Inferior parietal cortex (tissue), 1 donor: Measurements from ENCODE around the gene ACOT4.
"Not testable (repeated sequence)": the region's sequence is repeated elsewhere in the genome, so short reads cannot be mapped to it uniquely, and the experiment has no call there.

Source experiments
- DNase-seq: peaks from one replicate; pipeline ENCODE4 v3.0.0-alpha.2; 2016; ENCODE audit errors: extremely low spot score

The ACOT4 gene

GRCh38 chr14:73591690-73592449 is at the start of gene ACOT4:
TSS of gene ACOT4 (plus strand) at chr14:73591873. CDS start at chr14:73591960, 87 bp downstream.
- DNase-seq: no peak

GRCh38 chr14:73542961-73543360 is 48.7 kb upstream of the ACOT4 start:
- not testable (repeated sequence) for DNase-seq

- not testable (repeated sequence) for DNase-seq
Observed at GRCh38 chr14:73545353-73545752, 46.3 kb upstream of the ACOT4 start.

GRCh38 chr14:73549097-73549496 is 42.6 kb upstream of the ACOT4 start:
- DNase-seq: not testable (repeated sequence)

GRCh38 chr14:73549889-73550524 is 41.7 kb upstream of the ACOT4 start:
- DNase-seq: not testable (repeated sequence)

- DNase-seq: no peak
Observed at GRCh38 chr14:73553845-73554244, 37.8 kb upstream of the ACOT4 start.

GRCh38 chr14:73557201-73557600 is 34.5 kb upstream of the ACOT4 start:
- not testable (repeated sequence) for DNase-seq

- DNase-seq: not testable (repeated sequence)
Observed at GRCh38 chr14:73558238-73558637, 33.4 kb upstream of the ACOT4 start.

- not testable (repeated sequence) for DNase-seq
Observed at GRCh38 chr14:73562256-73562655, 29.4 kb upstream of the ACOT4 start.

- DNase-seq: not testable (repeated sequence)
Observed at GRCh38 chr14:73562696-73563095, 29.0 kb upstream of the ACOT4 start.

GRCh38 chr14:73566431-73566830 is 25.2 kb upstream of the ACOT4 start:
- not testable (repeated sequence) for DNase-seq

GRCh38 chr14:73566935-73567334 is 24.7 kb upstream of the ACOT4 start:
- not testable (repeated sequence) for DNase-seq

GRCh38 chr14:73567358-73567757 is 24.3 kb upstream of the ACOT4 start:
- no peak for DNase-seq

GRCh38 chr14:73567951-73568885 is 23.5 kb upstream of the ACOT4 start:
- no peak for DNase-seq

GRCh38 chr14:73568886-73569184 is 22.8 kb upstream of the ACOT4 start:
- not testable (repeated sequence) for DNase-seq

- peak; percentile 64 for DNase-seq
Observed at GRCh38 chr14:73569185-73569958, 22.3 kb upstream of the ACOT4 start, which contains the start of gene ACOT2. TSS of gene ACOT2 (plus strand) at chr14:73569213. CDS start at chr14:73569241, 28 bp downstream.

- not testable (repeated sequence) for DNase-seq
Observed at GRCh38 chr14:73570913-73571312, 20.8 kb upstream of the ACOT4 start.

GRCh38 chr14:73573034-73573433 is 18.6 kb upstream of the ACOT4 start:
- DNase-seq: not testable (repeated sequence)

- not testable (repeated sequence) for DNase-seq
Observed at GRCh38 chr14:73573740-73574139, 17.9 kb upstream of the ACOT4 start.

GRCh38 chr14:73574251-73574650 is 17.4 kb upstream of the ACOT4 start:
- DNase-seq: not testable (repeated sequence)

GRCh38 chr14:73576391-73576790 is 15.3 kb upstream of the ACOT4 start:
- DNase-seq: no peak
